HG02970 (cell line): Measurements from ENCODE around the gene CLASRP.
A peak's percentile ranks its signal among the peaks of the same experiment; 100 is the strongest.

Experiments used
- ATAC-seq: cut with Tn5 transposase; IDR thresholded peaks from one replicate; pipeline ENCODE4 v1.9.1; 2021; ENCODE audit warnings: mild to moderate bottlenecking, moderate library complexity, moderate number of reproducible peaks; ENCODE audit not compliant: unreplicated experiment, low FRiP score

The CLASRP gene

DNA sequence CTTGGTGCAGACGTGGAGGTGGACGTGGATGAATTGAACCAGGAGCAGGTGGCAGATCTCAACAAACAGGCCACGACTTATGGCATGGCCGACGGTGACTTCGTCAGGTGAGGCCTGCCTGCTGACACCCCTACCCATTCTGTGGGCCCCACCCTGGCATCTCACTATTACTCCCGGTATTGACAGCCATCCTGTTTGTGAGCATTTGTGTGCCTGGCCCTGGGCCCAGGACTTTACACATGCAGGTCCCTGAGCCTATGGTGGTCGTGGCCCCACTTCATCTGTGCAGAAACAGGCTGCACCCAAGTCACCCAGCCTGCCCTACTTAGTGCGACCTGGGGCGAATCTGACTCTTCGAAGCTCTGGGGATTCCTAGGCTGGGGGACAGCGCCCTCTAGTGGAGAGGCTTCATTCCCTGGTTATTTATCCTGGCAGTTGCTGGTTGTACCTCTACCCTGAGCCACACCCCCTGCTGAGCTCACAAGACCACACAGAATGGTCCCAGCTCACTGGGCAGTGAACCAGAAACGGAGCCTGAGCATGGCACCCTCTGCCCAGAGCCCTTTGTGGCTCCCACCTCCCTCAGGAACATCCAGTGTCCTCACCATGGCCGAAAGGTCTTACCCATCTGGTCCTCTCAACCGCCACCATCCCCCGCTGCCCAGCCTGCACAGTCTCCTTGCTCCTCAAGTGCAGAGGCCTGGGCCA, 20.6 kb downstream of the CLASRP start:
- no peak for ATAC-seq

DNA sequence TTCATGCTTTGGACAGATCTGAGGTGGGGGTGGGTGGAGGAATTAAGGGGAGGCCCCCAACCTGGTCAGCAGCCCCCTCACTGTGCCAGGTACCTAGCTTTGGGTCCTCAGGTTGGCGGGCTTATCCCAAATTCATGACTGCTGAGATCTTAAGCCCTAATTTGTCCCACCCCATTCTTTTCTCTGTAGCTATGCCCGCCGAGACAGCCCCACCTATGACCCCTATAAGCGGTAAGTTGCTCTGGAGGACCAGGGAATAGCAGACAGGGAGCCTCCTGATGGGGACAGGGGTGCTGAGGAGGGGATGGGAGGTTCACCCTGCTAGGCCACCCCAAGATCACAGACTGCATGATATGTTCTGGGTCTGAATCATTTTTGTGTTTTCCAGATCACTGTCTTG, 23.1 kb downstream of the CLASRP start:
- no peak for ATAC-seq

DNA sequence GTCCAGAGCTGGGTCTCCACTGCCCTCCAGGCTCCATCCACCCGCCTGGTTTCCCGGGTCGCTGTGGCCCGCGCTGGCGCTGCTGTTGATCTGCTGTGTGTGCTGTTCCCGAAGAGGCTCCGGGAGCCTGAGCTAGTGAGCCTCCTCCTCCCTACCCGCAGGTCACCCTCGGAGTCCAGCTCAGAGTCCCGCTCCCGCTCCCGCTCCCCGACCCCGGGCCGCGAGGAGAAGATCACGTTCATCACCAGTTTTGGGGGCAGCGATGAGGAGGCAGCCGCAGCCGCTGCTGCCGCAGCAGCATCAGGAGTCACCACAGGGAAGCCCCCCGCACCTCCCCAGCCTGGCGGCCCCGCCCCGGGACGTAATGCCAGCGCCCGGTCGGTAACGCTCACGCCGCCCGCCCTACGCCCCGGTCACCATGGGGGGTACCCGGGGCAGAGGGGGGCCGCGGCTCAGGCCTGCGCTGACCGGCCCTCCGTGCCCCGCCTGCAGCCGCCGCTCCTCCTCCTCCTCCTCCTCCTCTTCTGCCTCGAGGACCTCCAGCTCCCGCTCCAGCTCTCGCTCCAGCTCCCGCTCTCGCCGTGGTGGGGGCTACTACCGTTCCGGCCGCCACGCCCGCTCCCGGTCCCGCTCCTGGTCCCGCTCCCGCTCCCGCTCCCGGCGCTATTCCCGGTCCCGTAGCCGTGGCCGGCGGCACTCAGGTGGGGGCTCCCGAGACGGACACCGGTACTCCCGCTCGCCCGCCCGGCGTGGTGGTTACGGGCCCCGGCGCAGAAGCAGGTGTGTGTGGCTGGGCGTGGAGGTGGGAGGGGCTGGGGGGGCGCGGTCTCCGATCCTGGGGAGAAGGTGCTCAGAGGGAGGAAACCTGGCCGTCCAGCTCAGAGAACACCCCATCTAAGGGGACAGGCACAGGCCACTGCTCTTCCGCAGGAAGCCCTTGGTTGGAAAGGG, 25.3 kb downstream of the CLASRP start:
- no peak for ATAC-seq

DNA sequence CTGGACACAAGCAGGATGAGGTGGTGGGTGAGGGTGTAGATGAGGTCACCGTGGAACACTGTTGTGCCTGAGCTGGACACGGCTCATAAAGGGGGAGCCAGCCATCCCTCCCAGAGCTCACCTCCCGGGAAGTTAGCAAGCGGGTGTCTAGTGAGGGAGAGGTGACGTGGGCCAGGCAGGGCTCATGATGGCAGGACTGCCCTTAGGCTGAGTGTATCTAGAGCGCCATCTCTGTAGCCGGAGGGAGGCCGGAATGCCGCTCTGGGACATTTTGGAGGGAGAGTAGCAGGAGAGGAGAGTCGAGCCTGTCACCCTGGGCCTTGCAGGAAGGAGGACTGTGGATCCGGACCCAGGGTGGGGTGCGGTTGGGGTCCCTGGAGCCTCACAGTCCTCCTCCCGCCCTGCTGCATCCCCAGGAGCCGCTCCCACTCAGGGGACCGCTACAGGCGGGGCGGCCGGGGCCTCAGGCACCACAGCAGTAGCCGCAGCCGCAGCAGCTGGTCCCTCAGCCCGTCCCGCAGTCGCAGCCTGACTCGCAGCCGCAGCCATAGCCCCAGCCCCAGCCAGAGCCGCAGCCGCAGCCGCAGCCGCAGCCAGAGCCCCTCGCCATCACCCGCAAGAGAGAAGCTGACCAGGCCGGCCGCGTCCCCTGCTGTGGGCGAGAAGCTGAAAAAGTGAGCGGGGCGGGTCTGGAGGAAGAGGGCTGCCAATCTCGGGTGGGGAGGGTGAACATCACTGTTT, 28.2 kb downstream of the CLASRP start:
- ATAC-seq = no peak

DNA sequence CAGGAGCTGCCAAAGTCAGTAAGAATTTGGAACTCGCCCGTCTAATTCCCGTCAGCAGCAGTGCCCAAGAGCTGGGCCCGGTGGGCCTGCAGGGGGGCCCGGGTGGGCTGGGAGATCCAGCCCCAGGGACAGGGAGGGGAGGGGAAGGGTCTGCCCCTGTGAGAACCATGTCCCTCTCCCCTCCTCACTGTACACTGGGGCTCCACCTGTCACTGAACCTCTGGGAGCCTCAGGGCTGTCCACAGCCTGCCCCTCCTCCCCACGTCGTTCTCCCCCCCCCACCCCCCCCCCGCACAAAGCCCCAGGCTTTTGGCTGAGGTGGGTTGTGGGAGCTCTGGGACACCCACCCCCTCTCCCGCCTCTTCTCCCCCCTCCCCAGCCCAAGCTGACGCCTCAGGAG, 29.2 kb downstream of the CLASRP start:
- ATAC-seq = no peak

DNA sequence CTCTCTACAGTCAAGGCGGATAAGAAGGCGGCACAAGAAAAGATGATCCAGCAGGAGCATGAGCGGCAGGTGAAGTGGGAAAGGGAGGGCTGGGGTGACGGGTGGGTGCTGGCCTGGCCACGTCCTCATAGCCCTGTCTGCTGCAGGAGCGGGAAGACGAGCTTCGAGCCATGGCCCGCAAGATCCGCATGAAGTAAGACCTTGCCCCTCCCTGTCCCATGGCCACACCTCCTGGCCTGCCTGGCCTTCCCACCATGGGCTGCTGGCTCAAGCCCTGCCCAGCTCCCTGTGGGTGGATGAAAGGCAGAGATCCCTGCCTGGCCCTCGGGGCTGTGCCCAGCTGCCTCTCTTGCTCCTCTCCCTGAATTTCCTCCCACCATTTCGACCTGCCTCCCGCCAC, 30.2 kb downstream of the CLASRP start:
- ATAC-seq = no peak

DNA sequence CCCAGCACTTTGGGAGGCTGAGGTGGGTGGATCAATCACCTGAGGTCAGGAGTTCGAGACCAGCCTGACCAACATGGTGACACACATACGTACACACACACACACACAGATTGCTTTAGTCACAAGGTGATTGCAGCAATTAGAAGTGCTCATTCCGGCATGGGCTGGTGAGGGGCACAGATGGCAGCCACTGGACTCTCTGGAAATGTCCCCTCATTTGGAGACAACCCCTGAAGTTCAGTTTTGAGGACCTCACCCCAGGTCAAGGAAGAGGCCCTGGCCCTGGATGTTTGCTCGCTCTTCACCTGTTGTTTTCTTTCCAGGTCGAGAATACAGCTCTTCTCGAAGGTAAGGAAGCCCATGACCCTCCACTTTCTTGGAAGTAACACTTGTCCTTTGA, 31.4 kb downstream of the CLASRP start:
- ATAC-seq = no peak

DNA sequence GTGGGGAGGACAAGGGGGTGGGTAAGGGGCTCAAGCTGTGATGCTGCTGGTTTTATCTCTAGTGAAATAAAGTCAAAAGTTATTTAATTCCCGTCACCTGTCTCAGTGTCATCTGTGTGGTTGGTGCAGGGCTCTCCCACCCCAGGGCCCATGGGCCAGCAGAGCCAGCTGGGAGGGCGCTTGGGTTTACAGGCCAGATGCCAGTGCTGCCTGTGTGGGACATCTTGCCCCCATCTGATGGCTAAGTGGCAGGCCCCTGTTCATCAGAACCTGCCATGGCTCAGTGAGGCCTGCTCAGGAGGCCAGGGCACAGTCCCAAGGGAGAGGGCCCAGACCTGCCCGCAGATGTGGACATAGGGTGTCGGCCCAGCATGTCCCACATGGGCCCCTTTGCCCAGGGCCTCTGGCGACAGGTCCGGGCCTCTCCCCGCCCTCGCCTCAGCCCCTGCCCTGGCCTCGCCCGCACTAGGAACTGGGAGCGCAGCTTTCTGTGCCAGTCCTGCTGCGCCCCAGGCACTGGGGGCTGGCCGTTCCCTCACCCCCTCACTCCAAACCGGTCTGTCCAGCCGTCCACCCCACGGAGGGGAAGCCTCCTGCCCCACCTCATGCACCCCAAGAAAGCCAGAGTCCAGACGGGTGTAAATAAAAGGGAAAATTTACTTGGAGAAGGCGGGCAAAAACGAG, 32.2 kb downstream of the CLASRP start:
- no peak for ATAC-seq

DNA sequence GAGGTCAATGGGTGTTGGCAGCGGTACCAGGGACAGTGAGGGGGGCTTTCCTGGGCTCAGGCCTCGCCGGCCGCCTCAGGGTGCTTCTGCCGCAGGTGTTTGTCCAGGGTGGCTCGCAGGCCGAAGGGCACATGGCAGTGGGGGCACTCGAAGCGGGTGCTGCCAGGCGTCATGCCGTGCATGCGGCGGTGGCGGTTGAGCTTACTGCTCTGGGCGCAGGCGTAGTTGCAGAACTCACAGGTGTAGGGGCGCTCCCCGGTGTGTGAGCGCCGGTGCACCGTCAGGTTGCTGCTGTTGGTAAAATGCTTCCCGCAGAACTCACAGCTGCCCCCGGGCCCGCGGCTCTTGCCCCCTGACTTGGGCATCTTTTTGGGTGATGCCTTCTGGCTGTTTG, 32.7 kb downstream of the CLASRP start:
- ATAC-seq = no peak

DNA sequence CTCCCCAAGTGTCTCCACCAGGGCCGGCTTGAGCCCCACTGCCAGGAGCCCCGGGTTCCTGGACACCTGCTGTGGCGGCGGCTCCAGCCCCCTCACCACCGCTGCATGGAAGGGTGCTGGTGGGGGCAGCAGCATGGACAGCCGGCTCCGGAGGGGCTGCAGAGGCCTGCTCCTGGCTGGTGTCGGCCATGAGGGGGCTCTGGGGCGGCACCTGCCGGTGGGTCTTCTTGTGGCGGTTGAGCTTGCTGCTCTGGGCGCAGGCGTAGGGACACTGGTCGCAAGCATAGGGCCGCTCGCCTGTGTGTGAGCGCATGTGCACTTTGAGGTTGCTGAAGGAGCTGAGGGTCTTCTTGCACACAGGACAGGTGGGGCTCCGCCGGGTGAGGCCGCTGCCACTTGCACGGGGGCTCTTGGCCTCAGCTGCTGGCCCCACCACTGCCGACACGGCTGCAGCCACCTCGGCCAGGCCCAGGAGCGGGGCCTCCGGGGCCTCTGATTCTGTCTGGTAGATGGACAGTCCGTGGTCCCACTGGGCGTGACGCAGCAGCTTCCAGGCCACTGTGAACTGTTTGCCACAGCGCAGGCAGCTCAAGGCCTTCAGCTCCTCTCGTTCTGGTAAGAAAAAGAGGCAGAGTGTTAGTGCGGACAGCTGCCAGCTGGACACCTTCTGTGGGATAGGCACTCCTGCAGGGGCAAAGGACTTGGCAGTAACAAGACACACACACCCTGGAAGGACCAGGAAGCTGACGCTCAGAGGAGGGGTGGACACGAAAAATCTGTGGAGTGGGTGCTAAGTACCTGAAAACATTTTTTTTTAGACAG, 33.3 kb downstream of the CLASRP start:
- ATAC-seq = no peak

DNA sequence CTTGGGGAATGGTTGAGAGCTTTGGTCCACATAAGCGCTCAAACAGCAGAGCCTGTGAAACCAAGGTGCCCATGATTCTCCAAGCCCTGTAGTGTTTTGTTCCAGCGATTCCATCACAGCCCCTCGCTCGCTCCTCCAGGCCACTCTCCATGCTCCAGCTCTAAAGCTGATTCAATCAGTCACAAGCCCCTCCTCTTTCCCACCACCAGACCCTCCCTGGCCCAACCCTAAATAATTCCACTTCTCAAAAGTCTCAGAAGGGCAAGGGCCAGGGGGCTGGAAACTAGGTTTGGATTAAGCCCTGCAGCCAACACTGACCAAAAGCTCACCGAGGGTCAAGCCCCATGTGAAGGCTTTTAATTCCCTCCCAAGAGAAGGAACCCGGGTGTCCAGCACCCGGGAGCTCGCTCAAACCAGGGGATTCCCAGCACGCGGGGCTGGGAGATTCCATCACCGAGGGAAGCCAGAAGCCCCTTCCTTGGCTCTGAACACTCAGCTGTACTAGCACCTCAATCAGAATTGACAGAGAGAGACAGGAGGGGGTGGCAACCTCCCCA, 36.0 kb downstream of the CLASRP start:
- ATAC-seq = no peak

DNA sequence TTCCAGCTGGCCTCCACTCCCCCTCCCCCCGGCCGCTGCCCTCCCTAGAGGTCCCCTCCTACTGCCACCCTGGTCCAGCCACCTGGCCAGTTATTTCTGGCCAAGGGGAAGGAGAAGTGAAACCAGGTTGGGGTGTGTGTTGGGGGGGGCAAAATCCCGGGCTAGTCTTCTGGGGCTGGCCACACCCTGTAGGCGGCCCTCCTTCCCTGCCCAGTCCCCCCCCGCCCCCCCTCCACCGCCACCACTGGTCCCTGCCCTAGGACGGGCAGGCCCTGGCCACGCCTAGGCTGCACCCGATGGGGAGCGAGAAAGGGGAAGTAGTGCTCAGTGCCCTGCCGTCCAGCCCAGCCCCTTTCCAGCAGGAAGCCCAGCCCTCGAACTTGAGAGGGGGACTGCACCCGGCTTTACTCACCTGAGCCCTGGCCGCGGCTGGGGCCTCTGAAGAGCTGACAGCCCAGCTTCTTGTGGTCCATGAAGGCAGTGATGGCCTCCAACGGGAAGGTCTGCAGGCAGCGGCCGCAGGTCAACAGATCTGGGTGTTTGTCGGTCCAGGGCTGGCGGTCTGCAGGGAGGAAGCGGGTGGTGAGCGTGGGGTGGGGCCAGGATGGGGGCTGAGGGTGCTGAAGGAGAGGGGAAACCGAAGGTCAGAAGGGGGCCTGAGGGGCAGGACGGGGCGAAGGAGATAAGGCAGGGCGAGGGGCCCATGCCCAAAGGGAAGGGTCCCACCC, 36.6 kb downstream of the CLASRP start:
- peak; percentile 53 for ATAC-seq

DNA sequence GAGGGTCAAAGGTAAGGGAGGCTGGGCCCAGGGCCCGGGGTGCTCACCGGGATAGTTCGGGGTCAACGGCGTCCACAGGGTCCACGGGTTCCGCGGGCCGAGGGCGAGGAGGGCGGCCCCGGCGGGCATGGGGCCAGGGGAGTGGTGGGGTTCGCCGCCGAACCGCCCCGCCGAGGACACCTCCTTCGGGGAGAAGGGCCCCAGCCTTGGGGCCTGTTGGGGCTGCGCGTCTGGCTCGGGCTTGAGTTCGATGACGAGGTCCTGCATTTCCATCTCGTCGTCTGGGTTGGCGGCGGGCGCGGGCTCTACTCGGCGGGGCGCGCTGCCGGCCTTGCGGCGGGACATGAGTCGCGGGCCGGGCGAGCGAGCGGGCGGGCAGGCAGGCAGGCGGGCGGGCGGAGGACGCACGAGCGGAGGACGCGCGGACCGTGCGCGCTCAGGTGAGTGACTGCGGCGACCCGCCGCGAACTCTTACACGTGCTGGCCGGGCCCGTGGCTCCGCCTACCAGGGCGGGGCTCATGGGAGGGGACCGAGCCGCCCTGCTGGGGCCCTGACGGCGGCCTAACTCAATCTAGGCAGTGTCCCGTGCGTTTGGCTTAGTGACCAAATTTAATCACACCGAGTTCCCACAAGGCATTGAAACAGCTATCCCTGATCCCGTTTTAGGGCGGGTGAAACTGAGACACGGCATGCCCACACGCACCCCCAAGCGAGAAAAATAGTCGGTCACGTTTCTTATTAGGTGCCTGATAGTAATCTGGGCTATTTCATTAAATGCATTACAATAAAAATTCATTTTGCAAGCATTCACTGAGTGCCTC, 37.4 kb downstream of the CLASRP start, which contains the start of gene ZNF296:
Gene ZNF296, minus strand, starts transcription at position 450 of the 822 bp plus-strand sequence. Its CDS starts 105 bp downstream, at position 345.
- peak; percentile 42 for ATAC-seq

DNA sequence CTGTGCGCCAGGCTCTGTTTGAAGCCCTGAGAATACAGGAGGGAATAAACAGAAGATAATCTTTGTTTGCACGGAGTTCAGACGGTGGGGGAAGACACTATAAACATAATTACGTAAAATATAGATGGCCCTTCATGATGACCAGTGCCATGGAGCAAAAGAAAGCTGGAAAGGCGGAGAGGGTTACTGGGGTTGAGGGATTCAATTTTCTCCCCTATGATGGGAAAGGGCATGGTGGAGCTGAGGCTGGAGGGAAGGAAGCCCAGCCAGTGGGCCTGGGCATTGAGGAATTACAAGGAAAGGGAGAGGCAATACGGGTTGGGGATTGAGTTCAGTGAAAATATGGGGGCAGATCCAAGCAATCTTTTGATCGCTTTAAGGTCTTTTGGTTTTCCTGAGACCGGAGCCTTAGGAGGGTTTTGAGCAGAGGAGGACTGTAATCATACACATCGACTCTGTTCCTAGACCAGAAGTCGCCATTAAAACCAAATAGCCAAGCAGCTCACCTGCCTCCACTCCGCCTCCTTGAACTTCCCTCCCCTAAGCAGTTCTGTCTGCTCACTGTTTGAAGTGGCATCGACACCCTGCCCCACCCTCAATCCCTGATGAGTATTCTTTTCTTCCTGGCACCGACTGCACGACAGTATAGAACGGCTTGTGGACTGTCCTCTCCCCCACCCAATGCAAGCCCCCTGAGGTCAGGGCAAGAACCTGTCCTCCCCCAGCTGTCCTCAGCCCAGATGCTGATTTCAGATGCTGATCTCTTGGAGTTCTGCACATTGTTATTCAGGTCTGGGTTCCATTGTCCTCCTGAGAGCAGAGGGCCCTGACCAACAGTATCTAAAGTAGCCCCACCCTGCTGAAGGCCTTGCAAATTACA, 38.2 kb downstream of the CLASRP start:
- no peak for ATAC-seq

DNA sequence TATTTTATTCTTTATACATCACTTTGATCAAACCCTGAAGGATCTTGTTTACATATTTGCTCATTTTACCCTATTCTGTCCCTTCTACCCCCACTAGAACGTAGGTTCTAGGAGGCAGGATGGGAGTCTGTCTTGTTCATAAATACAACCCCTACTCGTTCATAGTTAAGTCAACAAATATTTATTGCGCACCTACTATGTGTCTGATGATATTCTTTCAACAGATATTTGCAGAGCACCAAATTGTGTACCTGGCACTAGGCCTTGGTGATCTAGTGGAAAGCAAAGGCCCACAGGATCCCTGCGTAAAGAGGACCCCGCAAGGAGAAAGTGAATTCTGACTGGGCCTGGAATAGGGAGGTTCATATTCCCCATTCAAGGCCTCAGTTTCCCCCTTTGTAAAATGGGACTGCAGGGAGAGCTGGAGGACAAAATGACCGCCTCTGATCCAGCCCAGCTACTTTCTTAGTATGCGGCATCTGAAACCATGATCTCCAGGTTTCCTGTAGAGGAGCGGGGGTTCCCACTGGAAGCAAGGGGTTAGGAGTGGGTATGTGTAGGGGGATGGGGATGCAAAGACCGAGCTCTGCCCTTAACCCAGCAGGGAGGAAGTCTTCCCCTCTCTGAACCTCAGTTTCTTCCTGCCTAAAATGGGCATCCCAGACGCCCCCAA, 39.7 kb downstream of the CLASRP start:
- ATAC-seq = no peak
